GM11168 (cell line): ENCODE data around the gene NNMT.

ENCODE experiments used
- in situ Hi-C: fragments of 300-500 bp; cut with MboI; formaldehyde crosslinking; loops from one replicate; pipeline ENCODE4 v1.12.0; 2022; ENCODE audit warnings: low sequenced_read_pairs; ENCODE audit not compliant: unreplicated experiment

The NNMT gene

DNA sequence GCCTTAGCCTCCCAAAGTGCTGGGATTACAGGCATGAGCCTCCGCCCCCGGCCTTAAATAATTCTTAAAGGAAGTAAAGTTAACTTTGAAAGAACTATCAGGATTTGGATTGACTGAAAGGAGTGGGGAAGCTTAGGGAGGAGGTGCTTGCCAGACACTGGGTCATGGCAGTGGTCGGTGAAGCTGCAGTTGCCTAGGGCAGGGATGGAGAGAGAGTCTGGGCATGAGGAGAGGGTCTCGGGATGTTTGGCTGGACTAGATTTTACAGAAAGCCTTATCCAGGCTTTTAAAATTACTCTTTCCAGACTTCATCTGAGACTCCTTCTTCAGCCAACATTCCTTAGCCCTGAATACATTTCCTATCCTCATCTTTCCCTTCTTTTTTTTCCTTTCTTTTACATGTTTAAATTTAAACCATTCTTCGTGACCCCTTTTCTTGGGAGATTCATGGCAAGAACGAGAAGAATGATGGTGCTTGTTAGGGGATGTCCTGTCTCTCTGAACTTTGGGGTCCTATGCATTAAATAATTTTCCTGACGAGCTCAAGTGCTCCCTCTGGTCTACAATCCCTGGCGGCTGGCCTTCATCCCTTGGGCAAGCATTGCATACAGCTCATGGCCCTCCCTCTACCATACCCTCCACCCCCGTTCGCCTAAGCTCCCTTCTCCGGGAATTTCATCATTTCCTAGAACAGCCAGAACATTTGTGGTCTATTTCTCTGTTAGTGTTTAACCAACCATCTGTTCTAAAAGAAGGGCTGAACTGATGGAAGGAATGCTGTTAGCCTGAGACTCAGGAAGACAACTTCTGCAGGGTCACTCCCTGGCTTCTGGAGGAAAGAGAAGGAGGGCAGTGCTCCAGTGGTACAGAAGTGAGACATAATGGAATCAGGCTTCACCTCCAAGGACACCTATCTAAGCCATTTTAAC lies at the start of gene NNMT:
Gene NNMT, plus strand, starts transcription at position 724 of the 929 bp plus-strand sequence. Its CDS starts 158 bp downstream, at position 882.
- in situ Hi-C loops = no loop called here

DNA sequence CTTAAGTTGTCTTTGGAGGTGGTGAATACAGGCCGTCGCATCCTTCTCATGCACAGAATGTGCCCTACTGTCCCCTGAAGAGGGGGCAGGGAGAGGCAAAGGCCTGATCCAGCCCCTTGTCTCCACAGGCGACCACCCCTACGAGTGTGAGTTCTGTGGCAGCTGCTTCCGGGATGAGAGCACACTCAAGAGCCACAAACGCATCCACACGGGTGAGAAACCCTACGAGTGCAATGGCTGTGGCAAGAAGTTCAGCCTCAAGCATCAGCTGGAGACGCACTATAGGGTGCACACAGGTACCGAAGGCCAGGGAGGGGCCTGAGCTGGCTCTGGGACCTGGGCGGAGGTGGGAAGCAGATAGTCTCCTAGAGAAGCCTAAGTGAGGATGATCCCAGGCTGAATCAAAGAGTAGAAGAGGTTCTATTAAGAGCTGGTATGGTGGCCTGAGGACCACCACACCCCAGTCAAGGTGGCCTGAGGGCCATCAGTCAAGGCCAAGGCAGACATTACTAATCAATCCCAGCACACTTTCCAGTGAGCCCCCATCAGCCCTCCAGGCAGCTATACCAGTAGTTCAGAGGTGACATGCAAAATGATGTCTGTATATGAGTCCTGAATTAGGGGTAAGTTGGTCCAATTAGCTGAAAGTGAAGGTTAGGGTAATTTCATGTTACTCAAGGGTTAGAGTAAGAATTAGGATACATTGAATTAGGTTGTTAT lies 49.0 kb upstream of the NNMT start:
- in situ Hi-C loops = loop anchor here (25.0 kb wide), 1 partner anchor 235 kb away; no protein-coding TSS in a partner anchor

DNA sequence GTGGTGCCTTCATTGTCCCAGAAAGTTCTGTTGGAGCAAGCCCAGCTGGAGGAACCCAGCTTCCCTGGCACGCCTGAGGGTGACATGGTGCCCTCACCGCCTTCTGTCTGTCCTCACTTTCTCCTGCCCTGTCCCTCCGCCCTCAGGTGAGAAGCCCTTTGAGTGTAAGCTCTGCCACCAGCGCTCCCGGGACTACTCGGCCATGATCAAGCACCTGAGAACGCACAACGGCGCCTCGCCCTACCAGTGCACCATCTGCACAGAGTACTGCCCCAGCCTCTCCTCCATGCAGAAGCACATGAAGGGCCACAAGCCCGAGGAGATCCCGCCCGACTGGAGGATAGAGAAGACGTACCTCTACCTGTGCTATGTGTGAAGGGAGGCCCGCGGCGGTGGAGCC lies 46.0 kb upstream of the NNMT start:
- in situ Hi-C loops = loop anchor here (25.0 kb wide), 1 partner anchor 363 kb away; the partner anchor contains the start of gene USP28

DNA sequence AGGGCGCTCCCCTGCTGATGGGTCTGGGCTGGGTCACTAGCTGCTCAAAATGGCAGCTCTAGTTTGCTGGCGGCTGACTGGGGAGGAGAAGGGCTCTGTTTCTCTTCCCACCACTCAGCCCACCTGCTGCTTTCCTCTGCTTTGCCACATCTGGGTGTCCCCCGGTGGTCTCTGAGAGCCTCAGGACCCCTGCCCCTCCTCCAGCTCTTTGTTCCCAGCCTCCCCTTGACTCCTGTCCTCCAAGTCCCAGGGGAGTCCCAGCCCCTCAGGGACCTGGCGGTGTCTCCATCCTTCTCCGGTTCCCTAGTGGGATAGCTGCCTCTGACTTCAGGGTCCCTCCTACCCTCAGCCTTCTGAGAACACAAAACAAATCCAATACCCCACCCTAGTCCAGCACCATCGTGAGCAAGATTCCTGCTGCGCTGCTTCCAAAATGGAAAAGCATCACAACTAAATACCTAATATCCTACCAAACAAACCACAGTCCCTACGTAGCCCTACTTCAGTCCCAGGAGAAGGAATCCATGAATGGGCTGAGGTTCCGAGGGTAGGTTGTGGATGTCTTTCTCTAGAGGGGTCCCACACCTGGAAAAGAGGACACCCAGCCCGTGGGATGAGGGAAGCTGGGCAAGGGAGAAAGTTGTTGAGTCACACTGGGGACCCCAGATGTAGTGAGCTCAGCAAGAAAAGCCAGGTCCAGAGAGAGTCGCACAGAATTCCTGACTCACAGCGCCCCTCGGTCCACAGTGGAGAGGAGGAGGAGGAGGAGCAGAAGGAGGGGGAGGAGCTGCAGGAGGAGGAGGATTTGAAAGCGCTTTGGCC lies 45.0 kb upstream of the NNMT start:
- in situ Hi-C loops = loop anchor here (25.0 kb wide), 1 partner anchor 364 kb away; the partner anchor contains the start of gene USP28

DNA sequence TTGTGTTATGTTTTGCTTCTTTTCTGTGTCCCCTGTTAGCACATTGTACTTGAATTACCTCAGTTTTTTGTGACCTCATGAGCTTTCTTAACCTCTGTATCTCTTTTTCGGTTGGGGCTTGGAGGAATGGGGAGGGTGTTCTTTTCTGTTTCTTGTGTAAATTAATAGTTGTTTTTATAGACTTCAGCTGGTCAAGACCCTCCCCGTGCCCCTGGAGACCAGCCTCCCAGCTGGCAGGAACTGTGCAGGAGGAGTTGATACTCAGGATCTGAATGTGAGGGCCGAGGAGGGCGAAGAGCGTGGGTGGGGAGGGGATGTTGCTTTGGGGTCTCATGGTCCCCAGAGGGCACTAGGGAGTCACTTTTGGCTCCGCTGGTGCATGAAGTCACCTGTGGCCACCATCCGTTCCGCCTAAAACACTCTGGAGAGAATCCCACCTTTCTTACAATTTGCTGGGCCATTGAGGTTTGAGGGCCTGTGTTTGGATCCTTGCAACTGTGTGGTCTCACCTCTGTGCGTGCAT lies 44.3 kb upstream of the NNMT start:
- in situ Hi-C loops = loop anchor here (25.0 kb wide), 1 partner anchor 365 kb away; the partner anchor contains the start of gene USP28

DNA sequence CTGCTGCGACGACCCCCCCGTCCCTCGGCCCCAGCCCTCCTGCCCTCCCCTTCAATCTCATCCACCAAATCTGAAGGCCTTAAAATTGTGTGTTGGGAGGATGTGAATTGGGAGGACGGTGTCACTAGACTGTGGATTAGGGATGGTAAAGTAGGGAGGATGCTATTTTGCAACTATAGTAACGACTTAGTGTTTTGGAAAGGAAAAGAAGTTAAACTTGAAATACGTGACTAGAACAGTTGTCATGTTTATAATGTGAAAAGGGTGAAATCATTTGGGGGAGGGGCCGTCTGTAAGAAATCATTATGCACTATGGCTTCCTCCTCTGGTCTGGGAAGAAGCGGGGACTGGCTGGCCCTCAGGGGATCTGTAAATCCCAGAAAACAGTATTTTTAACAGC lies 43.4 kb upstream of the NNMT start:
- in situ Hi-C loops = loop anchor here (25.0 kb wide), 1 partner anchor 365 kb away; the partner anchor contains the start of gene USP28

DNA sequence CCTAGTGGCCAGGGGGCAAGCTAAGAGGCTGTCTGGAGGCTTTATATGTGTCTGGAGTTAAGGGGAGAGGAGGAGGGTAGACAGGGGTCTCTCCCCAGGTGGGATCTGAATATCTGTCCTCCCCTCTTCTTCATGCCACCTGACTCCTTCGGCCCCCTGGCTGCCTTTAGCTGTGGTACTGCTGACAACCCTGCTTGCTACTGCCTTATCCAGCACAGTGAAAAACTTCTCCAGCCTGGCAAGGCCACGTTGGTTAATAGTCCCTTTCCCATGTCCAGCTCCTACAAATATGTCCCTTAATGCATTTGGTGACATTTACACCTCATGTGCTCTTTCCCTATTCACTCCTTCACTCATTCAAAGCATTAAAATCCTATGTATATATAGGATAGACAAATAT lies 42.4 kb upstream of the NNMT start:
- in situ Hi-C loops = loop anchor here (25.0 kb wide), 1 partner anchor 366 kb away; the partner anchor contains the start of gene USP28

DNA sequence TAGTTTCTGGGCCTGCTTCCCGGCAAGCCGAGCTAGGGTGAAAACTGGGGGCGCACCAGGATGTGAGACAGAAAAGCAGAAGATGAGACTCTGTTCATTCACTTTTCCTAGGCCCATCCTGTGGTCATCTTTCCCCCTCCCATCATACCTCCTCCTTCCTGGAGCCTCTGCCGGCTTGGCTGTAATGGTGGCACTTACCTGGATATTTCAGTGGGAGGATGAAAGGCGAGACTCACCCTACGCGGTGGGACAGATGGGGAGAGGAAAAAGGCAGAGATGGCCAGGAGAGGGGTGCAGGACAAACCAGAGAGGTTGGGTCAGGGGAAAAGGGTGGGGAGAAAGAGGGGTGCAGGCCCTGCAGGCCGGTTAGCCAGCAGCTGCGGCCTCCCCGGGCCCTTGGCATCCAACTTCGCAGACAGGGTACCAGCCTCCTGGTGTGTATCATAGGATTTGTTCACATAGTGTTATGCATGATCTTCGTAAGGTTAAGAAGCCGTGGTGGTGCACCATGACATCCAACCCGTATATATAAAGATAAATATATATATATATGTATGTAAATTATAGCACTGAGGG lies 41.5 kb upstream of the NNMT start:
- in situ Hi-C loops = loop anchor here (25.0 kb wide), 1 partner anchor 367 kb away; the partner anchor contains the start of gene USP28

DNA sequence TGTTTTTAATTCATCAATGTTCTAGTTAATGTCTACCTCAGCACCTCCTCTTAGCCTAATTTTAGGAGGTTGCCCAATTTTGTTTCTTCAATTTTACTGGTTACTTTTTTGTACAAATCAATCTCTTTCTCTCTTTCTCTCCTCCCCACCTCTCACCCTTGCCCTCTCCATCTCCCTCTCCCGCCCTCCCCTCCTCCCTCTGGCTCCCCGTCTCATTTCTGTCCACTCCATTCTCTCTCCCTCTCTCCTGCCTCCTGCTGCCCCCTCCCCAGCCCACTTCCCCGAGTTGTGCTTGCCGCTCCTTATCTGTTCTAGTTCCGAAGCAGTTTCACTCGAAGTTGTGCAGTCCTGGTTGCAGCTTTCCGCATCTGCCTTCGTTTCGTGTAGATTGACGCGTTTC lies 40.9 kb upstream of the NNMT start:
- in situ Hi-C loops = loop anchor here (25.0 kb wide), 1 partner anchor 368 kb away; the partner anchor contains the start of gene USP28

DNA sequence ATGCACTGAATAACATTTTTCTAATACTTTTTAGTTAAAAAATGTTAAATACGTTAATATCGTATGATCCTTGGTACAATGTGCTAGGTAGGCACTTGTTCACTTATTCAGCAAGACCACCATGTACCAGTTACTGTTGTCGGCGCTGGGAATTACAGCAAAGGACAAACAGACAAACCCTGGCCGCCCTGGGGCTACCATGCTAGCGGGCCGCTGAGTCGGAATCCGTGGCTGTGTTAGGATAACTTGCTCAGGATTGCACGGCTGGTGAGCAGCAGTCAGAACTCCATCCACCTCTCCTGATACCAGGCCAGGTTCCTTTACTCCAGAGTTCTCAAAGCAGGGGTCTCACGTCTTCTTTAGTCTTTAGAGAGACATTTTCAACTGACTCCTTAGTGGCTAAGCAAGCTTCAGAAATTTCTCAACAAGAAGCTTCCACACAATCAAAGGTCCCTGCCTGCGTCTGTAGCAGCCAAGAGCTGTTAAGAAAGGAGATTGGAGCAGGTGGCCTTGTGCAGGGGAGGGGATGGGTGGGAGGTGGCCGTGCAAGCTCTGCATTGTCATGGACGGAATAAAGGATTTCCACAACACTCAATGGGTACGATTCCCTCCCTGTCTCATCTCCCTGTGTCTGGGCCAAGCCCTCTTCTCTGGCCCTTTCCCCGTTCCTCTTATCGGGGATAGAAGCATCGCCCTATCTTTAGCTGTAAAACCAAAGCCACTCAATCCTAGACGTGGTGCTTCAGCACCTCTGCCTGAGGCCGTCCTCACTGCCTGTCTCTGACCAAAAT lies 39.8 kb upstream of the NNMT start:
- in situ Hi-C loops = loop anchor here (25.0 kb wide), 1 partner anchor 369 kb away; the partner anchor contains the start of gene USP28

DNA sequence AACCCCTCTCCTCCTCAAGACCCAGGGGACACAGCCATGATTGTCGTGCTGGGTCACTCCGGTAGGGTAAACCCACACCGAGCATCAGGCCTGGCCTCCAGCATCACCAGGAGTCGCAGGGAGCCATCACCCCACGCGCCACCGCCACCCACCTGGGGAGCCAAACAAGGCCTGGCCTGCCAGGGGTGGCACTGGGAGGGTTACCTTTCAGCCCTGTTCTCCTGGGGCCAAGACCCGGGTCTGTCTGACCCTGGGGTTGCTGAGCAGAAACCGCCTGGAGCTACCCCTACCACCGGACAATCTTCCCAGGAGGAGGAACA lies 39.3 kb upstream of the NNMT start:
- in situ Hi-C loops = loop anchor here (25.0 kb wide), 1 partner anchor 370 kb away; the partner anchor contains the start of gene USP28

DNA sequence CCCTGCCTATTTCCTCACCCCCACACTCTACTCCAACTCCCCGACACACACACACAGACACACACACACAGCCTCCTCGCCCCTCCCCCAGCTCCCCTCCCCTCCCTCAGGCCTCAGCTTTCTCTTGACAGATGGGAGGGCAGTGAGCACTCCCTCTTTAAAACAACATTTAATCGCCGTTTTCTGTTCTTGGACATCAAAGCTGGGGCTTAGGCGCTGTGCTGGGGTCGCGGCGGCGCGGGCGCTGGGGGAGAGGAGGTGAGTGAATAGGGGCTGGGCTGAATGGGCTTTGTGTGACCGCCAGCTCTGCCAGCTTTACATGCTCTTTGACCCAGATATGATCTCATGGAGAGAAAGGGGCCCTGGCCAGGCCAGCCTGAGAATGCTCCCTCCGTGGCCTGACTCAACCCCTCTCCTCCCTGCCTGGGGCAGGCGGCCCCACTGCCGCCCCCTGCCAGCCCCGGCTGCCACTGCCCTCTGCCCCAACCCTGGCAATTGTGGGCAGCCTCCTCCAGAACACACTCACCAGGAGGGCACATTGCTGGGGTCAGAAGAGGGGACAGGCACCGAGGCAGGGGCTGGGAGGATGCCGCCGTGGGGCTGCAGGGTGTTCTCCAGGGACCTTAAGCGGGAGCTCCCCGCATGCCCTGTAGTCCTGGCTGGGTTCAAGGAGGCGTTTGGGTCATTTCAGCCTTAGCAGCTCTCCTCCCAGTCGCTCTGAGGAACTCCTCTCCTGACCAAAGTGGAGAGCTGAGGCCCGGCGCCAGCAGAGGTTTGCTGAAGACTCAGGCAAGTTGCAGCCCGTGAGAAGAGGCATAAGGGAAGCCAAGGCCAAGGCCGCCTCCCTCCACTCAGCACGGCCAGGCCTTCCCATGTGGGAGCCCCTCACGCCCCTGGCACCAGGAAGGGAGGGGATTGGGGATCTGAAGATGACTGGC lies 38.3 kb upstream of the NNMT start:
- in situ Hi-C loops = loop anchor here (25.0 kb wide), 1 partner anchor 371 kb away; the partner anchor contains the start of gene USP28

DNA sequence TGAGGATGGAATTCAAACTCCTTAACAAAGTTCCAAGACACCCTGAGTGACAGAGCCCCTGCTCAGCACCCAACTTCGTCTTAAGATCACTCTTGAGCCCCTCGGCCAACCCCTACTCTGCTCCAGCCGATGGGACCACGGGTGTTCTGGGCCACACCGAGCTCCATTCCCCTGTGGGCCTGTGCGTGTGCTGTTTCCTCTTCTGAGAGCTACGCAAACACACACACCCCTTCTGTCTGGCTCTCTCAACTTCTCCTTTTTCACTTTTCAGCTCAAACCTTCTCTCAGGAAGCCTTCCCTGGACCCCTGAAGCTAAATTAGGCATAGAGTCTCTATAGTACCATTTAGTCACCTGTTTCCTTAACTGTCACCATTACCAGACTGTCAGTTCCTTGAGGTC lies 37.5 kb upstream of the NNMT start:
- in situ Hi-C loops = loop anchor here (25.0 kb wide), 1 partner anchor 371 kb away; the partner anchor contains the start of gene USP28

DNA sequence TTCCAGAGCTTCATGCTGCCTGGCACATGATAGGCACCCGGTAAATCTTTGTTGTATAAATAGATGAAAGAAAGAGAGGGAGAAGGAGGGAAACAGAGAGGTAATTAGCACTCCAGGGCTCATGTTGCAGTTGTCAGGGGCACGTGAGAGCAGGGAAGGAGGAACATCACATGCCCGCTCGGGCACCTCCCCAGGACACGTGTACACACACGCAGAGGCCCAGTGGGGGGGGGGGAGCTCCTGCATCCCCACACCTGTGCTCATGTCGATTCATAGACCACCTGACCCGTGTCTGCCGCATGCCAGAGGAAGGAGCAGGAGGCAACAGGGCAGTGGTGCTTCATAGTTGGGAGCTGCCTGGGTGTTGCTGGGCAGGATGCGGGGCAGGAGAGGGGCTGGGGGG lies 37.1 kb upstream of the NNMT start:
- in situ Hi-C loops = loop anchor here (25.0 kb wide), 1 partner anchor 372 kb away; the partner anchor contains the start of gene USP28

DNA sequence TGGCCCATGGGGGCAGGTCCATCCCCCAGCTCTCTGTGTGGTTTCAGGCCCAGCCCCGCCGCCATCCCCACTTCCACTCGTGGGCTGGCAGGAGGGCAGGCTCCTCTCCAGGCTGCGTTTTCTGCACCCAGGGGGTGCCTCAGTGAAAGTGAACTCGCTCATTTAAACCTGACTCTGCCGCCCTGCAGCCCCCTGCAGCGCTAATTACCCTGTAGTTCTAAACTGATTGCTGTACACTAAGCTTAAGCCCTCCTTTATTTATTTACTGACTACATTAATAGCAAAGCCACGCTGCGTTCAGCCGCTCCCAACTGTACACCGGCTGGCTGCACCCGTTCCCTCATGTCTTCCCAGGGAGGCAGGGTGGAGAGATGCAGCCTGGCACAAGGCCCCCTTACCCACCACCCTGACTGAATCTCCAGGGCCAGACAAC lies 36.6 kb upstream of the NNMT start:
- in situ Hi-C loops = loop anchor here (25.0 kb wide), 1 partner anchor 372 kb away; the partner anchor contains the start of gene USP28

DNA sequence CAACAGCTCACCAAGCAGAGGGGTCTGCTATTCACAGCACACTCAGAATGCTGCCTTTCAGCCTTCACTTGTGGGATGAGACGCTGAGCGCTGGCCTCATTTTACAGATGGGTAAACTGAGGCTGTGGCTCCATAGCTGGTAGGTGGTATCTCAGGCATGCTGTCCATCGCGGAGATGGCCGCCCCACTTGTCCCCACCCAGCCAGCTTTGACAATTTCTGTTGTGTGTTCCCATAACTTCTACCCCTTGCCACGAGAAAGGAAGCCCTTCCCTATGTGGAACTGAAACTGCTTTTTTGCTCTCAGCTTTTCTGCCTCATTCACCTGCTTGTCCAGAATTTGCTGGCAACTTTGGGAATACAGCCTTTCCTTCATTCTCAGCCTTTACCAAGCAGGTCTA lies 36.1 kb upstream of the NNMT start:
- in situ Hi-C loops = loop anchor here (25.0 kb wide), 1 partner anchor 373 kb away; the partner anchor contains the start of gene USP28

DNA sequence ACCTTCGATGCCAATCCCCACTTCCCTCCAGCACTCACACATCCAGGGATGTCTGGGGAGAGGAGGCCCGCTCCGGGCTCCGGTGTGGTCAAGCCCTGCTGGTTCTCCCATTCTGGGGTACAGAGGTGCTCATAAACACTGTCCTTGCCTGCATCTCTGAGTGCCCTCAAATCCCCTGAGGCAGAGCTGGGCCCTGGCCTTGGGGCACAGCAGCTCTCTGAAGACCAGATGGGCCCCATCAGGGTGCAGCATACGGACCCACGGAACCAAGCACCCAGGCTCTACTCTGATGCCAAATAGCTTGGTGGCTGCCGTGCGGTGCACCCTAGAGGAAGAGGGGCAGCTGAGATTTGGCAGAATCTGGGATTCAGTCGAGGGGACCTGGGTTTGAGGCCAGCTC lies 35.7 kb upstream of the NNMT start:
- in situ Hi-C loops = loop anchor here (25.0 kb wide), 1 partner anchor 373 kb away; the partner anchor contains the start of gene USP28
